Measurements from ENCODE around the gene DENND1C.
"Not testable (repeated sequence)": the region's sequence is repeated elsewhere in the genome, so short reads cannot be mapped to it uniquely, and the experiment has no call there.

The DENND1C gene

GRCh38 chr19:6451583-6452222 lies 29.9 kb downstream of the DENND1C start:
- DNase-seq: no peak

DNA sequence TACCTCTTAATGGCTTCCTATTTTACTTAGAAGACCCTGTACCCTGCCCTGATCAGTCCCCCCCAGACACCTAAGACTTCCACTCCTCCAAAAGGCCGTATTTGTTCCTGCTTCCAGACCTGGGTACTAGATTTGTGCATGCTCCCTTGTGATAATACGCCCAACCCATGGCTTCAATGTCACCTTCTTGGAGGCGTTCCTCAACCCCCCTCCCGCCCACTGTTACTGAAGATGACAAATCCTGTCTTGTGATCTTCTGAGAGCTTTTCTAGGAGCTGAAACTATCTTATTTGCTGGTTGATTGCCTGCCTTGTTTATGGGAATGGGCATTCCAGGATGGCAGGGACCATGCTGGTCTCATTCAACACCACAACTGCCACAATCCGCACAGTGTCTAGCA lies 31.4 kb downstream of the DENND1C start:
- no peak for DNase-seq

GRCh38 chr19:6448045-6448444 lies 33.5 kb downstream of the DENND1C start:
- no peak for DNase-seq

DNA sequence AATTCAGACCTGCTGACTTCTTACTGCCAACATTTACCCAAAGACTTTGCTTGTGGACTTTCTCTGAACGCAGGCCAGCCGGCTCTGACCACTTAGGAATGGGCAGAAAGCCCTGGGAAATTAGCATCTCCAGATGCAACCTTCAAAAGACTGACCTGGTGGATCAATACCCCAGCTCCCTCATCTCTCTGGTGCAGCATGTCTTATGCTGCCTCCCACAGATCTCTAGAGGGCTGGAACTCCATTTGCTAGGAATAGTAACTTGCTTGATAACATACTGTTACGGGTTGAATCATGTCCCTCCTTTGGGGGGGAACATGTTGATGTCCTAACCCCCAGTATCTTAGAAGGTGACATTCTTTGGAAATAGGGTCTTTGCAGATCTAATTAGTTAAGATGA lies 35.1 kb downstream of the DENND1C start:
- DNase-seq: no peak

GRCh38 chr19:6443986-6444385 lies 37.6 kb downstream of the DENND1C start:
- DNase-seq: no peak

DNA sequence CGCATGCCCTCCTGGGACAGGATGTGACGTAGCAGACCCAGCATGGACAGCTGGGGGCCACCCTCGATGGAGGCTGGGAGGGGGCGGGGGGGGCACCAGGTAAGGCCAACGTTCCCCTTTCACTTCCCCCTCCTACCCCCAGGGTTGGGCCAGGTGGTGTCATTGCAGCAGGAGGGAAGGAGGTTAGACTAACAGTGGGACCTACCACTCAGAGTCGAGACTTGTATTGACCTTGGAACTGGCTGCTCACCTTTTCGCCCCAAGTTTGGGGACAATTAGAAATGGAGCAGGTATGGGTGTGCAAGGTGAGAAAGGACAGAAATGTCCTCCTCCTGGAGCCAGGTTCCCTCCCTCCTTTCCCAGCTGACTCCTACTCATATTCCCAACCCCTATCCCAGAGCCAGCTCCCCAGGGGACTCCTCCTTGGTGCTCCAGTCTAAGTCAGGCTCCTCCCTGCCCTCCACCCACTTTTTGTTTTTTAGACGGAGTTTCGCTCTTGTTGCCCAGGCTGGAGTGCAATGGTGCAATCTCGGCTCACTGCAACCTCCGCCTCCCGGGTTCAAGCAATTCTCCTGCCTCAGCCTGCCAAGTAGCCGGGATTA lies 39.4 kb downstream of the DENND1C start:
- no peak for DNase-seq

DNA sequence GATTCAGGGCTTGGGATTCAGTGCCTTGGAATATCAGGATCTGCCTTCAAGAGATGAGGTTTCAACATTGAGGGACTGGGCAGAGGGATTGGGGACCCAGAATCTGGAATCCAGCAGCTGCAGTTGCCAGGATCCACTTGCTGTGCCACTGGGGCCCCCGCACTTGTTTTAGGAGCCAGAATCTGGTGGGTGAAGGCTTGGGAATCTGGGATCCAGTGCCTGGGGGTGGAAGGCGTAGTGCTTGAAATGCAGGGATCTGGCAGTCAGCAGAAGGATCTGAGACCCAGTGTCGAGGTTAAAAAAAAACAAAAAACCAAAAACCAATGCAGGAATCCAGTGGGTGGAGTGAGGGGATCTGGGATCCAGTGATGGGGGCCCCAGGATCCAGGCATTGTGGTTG lies 40.7 kb downstream of the DENND1C start:
- no peak for DNase-seq

DNA sequence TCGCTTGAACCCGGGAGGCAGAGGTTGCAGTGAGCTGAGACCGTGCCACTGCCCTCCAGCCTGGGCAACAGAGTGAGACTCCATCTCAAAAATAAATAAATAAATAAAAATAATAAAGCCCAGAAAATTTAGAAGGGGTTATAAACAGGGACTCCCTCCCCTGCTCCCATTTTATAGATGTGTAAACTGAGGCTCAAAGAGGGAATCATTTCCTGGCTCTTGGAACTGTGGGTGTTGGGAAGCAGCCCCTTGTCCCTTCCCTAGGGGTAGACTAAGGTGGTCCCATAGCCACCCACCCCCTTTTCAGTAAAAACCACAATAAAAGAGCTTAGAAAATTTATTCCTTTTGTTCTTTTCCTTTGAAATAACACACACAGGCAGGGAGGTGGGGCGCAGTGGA lies 41.8 kb downstream of the DENND1C start:
- no peak for DNase-seq

- no peak for DNase-seq
Measured at GRCh38 chr19:6433663-6434062, 47.9 kb downstream of the DENND1C start, which contains the start of gene SLC25A41. Gene SLC25A41 (minus strand): TSS chr19:6433763. CDS start chr19:6433693, 70 bp downstream.

GRCh38 chr19:6433165-6433564 lies 48.4 kb downstream of the DENND1C start:
- DNase-seq: no peak

GRCh38 chr19:6431891-6432290 lies 49.7 kb downstream of the DENND1C start:
- DNase-seq: no peak

DNA sequence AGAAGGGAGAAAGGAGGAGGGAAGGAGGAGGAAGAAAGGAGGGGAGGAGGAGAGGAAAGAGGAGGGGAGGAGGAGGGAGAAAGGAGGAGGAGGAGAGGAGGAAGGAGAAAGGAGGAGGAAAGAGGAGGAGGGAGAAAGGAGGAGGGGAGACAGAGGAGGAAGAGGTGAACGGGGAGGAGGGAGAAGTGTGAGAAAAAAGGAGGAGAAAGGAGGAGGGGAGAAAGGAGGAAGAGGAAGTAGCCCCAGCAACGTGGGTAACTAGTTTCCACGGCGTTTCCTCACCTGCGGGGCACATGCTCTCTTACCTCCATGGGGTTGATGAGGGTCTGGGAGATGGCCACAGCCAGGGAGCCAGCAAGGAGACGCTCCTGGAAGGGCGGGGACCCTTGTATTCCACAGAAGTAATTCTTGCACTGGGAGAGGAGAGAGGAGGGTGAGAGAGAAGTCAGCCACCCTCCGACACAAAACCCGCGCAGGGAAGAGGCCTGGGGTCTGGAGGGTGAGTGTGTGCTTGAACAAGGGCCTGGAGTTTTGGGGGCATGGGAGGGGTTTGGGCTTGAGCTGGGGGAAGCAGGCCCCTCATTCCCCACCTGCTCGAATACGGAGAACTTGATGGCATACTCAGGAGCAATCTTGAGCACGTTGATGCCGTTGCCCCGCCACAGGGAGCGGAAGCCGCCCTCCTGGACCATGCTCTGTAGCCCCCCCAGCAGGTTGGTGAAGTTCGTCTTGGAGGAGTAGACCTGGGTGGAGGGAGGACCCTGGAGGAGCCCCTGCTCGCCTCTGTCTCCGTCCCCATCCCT lies 52.0 kb downstream of the DENND1C start:
- DNase-seq: no peak

DNA sequence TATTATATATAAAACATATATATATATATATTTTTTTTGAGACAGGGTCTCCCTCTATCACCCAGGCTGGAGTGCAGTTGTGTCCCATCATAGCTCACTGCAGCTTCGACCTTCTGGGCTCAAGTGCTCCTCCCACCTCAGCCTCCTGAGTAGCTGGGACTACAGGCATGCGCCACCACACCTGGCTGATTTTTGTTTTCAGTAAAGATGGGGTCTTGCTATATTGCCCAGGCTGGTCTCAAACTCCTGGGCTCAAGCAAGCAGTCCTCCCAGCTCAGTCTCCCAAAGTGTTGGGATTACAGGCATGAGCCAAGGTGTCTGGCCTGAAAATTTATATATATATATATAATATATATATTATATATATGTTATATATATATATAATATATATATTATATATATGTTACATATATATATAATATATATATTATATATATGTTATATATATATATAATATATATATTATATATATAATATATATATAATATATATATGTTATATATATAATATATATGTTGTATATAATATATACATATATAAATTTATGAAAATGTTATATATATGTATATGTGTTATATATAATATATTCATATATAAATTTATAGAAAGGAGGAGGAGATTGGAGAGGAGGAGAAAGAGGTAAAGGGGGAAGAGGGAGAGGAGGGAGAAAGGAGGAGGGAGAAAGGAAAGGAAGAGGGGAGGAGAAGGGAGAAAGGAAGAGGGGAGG lies 52.7 kb downstream of the DENND1C start:
- not testable (repeated sequence) for DNase-seq

GRCh38 chr19:6427131-6427530 lies 54.5 kb downstream of the DENND1C start:
- DNase-seq: no peak

GRCh38 chr19:6425732-6426620 lies 55.6 kb downstream of the DENND1C start:
- DNase-seq: peak; percentile 18

DNA sequence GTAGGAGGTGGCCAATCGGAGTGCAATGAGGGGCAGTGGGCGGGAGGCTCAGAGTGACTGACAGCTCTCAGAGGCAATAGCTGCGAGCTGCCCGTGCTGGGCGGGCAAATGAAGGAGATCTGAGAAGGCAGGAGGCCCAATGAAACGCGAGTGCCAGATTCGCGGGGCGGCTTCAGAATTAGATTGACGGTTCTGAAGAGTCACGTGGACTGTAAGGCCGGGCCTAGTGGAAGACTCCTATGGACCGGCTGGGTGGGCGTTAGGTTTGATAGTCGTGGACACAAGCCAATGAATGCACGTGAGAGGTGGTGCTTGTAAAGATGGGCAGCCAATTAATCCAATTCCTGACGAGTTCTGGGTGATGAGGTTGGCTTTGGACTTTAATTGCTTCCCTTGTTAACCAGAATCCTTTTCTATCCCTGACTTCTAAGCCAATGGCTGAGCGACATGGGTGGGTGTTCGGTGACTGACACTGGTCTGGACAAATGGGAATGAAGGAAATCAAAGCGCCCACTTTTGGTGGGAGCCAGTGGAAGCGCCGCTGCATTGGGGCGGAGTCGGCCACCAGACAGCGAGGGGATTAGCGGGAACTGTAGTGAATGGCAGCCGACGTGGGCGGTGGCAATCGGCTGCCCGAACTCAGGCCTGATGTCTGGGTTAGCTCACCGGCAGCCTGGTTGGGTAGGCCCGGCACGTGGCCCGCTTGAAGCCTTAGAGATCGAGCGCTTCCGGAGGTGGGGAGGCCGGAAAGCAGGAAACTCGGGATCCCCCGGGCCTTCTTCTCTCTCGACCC lies 56.5 kb downstream of the DENND1C start:
- DNase-seq: peak; percentile 98

- peak; percentile 37 for DNase-seq
Measured at GRCh38 chr19:6424195-6424938, 57.2 kb downstream of the DENND1C start, which contains the start of gene KHSRP. Gene KHSRP (minus strand): TSS chr19:6424811. CDS start chr19:6424701, 110 bp downstream.

DNA sequence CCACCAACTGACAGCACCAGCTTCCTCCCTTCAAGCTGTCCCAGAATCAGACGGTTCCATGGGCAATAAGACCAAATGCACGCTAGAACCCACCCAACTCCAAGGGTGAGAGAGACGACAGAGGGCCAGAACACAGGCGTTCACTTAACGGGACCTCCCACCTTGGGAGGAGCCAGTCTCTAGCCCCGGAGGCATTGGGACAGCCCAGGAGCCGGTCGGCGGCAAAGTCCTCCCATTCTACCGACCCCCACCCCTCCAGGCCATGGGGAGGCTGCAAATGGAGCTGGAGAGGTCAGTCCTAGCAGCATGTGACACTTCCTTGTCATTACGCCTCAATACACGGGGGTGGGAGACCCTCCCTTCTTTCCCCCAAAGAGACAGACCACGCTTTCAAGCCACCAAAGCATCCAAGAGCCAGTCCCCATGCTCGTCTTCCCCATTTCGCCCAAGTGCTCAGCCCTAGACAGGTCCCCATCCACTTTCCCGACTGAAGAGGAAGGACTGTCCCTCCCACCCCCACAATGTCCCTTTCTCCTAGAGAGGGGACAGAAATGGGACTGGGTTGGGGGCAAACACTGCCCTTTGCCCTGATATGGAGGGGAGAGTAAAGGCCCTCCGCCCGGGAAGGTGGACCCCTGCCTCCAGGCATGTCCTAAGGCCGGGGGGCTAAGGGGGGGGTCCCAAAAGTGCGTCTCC lies 57.9 kb downstream of the DENND1C start:
- DNase-seq: peak; percentile 24

DNA sequence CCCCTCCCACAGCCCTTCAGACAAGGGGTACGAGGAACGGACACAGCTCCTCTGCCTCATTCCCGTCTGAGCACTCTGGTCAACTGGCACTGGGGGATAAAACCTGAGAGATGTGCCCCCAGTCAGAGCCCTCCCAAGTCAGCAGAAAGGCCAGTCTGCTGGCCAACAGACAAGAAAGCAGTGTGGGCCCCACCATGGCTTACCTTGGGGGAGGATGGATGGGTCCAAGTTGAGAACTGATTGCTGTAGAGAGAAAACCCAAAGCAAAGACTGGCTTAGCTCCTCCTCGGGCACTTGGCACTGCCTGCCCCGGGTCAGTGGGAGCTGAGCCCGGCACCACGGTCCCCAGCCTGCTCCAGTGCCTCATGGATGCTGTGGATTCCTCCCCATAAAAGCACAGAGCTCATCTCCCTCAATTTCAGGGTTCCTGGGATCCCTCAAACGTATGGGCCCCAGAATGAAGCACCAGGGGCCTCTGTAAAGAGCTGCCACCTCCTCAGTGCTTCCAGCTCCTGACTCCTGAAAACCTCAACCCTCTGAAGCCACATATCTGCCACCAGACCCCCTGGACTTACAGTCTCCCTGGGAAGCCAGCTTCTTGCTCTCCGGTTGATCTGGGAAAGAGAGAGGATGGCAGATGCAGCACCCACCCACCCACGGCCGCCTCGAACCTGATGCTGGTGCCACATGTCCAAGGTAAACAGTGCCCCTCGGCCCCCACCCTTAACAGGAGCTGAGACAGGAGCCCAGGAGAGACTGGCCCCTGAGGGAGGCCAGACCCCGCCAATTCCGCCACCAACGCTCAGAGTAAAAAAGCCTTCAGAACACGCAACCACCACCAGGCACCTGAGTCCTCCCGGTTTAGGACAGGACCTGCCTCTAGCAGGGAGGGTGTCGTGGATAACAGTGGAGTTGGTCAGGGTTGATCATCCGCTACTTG lies 60.2 kb downstream of the DENND1C start:
- no peak for DNase-seq

Data from CD4-positive, alpha-beta T cell treated with Interleukin-17A for 4 hours (primary cell).